GM23248 (cell line): Measurements from ENCODE around the gene SH3RF3. TPM values are rescaled to one million over a fixed set of nuclear protein-coding genes. Genes with fewer than 3 reads are reported as not detected.

Source experiments
- DNase-seq: peaks from one replicate; pipeline ENCODE4 v3.0.0-alpha.2; 2015
- H2AFZ ChIP-seq: fragments of 200-600 bp; sonication (generic); 2 replicates; pipeline ENCODE4 v1.6.1; 2016; ENCODE audit warnings: antibody characterized with exemption
- H3F3A ChIP-seq: fragments of 200-600 bp; sonication (generic); 2 replicates; pipeline ENCODE4 v1.6.1; 2016; ENCODE audit warnings: mild to moderate bottlenecking, antibody characterized with exemption, mixed run types; ENCODE audit not compliant: insufficient read depth
- H3K27ac ChIP-seq: fragments of 200-600 bp; sonication (generic); 2 replicates; pipeline ENCODE4 v1.5.1; 2016; ENCODE audit warnings: mild to moderate bottlenecking
- H3K27me3 ChIP-seq: fragments of 200-600 bp; sonication (generic); replicated peaks from 2 replicates; pipeline ENCODE4 v1.6.1; 2016; ENCODE audit warnings: mild to moderate bottlenecking; ENCODE audit not compliant: insufficient read depth
- H3K36me3 ChIP-seq: fragments of 200-600 bp; sonication (generic); 2 replicates; pipeline ENCODE4 v1.6.1; 2016; ENCODE audit warnings: low read depth, mild to moderate bottlenecking
- H3K4me1 ChIP-seq: fragments of 200-600 bp; sonication (generic); 2 replicates; pipeline ENCODE4 v1.6.1; 2016; ENCODE audit warnings: mild to moderate bottlenecking; ENCODE audit not compliant: insufficient read depth
- H3K4me2 ChIP-seq: fragments of 200-600 bp; sonication (generic); one replicate; pipeline ENCODE4 v1.6.1; 2016; ENCODE audit warnings: mild to moderate bottlenecking; ENCODE audit not compliant: unreplicated experiment
- H3K4me3 ChIP-seq: fragments of 200-600 bp; sonication (generic); 2 replicates; pipeline ENCODE4 v1.5.1; 2016; ENCODE audit warnings: mild to moderate bottlenecking
- H3K79me2 ChIP-seq: fragments of 200-600 bp; sonication (generic); 2 replicates; pipeline ENCODE4 v1.6.1; 2016; ENCODE audit warnings: mild to moderate bottlenecking; ENCODE audit not compliant: insufficient read depth
- H3K9ac ChIP-seq: fragments of 200-600 bp; sonication (generic); 2 replicates; pipeline ENCODE4 v1.6.1; 2016; ENCODE audit warnings: mild to moderate bottlenecking
- H3K9me2 ChIP-seq: fragments of 200-600 bp; sonication (generic); 2 replicates; pipeline ENCODE4 v1.6.1; 2016; ENCODE audit warnings: mixed run types, mild to moderate bottlenecking, moderate library complexity; ENCODE audit not compliant: insufficient read depth
- H3K9me3 ChIP-seq: fragments of 200-600 bp; sonication (generic); one replicate; pipeline ENCODE4 v1.6.1; 2017; ENCODE audit warnings: low read depth
- H4K20me1 ChIP-seq: fragments of 200-600 bp; sonication (generic); 2 replicates; pipeline ENCODE4 v1.6.0; 2016; ENCODE audit not compliant: insufficient read depth
- EZH2 ChIP-seq: fragments of 200-600 bp; sonication (generic); IDR thresholded peaks from 2 replicates; pipeline ENCODE4 v1.6.1; 2018; ENCODE audit warnings: antibody characterized with exemption, mild to moderate bottlenecking; ENCODE audit not compliant: insufficient read depth, poor library complexity, severe bottlenecking
- EZH2phosphoT487 ChIP-seq: fragments of 200-600 bp; sonication (generic); IDR thresholded peaks from 2 replicates; pipeline ENCODE4 v1.6.1; 2018; ENCODE audit warnings: antibody characterized with exemption, moderate library complexity, mild to moderate bottlenecking, low read depth; ENCODE audit not compliant: insufficient read depth
- WGBS, 2 experiments: methylation state at CpG; one replicate each; pipeline ENCODE4 v1.1.6; 2015 to 2017; ENCODE audit warnings: low lambda C conversion rate in 2 of 2, low coverage in 1 of 2; ENCODE audit errors: missing lambda C conversion rate in 2 of 2; 5-methylcytosine and 5-hydroxymethylcytosine counted together
- in situ Hi-C: fragments of 300-500 bp; cut with MboI; formaldehyde crosslinking; loops from 2 replicates; pipeline ENCODE4 v1.15.0; 2020
- polyA plus RNA-seq: library from polyadenylated mRNA; unstranded; fragments of >200 nt; fragmentation: Nextera tagmentation; extraction: Ambion mirVana; gene quantifications from 2 replicates; pipeline ENCODE4 v1.2.1, GENCODE V29; 2016
- total RNA-seq: library from RNA; depleted of rRNA; stranded (reverse); fragments of >200 nt; shearing (Covaris generic); gene quantifications from 2 replicates; pipeline ENCODE4 v1.2.3, GENCODE V29; 2014

The SH3RF3 gene
- total and polyA plus RNA-seq, 2 experiments from 2014 or later, result 1.5 to 5.2 TPM

- no peak overlapping the region for H3K27ac ChIP-seq
- no peaks in the 10 kb centered on the region for H3K36me3 ChIP-seq
- H3K9ac ChIP-seq, result no peak overlapping the region
- H3F3A ChIP-seq, result no peaks in the 10 kb centered on the region
- TF ChIP-seq EZH2phosphoT487 (no peak), EZH2 (no peak)
- no peaks in the 10 kb centered on the region for H3K27me3 ChIP-seq
- in situ Hi-C loops, result no loop called here
- no peak for DNase-seq
- H4K20me1 ChIP-seq, result no peaks in the 10 kb centered on the region
- WGBS, 2 experiments, result 87 to 88% methylated on average over 13 of the region's 13 CpGs
- H3K4me1 ChIP-seq, result no peaks in the 10 kb centered on the region
- no peak overlapping the region for H3K4me2 ChIP-seq
- H3K4me3 ChIP-seq, result no peak overlapping the region
- H3K79me2 ChIP-seq, result no peaks in the 10 kb centered on the region
- H3K9me3 ChIP-seq, result no peaks in the 10 kb centered on the region
- no peaks in the 10 kb centered on the region for H3K9me2 ChIP-seq
- H2AFZ ChIP-seq, result no peak overlapping the region
These were observed 280.5 kb downstream of the SH3RF3 start for GRCh38 chr2:109409321-109410038.

DNA sequence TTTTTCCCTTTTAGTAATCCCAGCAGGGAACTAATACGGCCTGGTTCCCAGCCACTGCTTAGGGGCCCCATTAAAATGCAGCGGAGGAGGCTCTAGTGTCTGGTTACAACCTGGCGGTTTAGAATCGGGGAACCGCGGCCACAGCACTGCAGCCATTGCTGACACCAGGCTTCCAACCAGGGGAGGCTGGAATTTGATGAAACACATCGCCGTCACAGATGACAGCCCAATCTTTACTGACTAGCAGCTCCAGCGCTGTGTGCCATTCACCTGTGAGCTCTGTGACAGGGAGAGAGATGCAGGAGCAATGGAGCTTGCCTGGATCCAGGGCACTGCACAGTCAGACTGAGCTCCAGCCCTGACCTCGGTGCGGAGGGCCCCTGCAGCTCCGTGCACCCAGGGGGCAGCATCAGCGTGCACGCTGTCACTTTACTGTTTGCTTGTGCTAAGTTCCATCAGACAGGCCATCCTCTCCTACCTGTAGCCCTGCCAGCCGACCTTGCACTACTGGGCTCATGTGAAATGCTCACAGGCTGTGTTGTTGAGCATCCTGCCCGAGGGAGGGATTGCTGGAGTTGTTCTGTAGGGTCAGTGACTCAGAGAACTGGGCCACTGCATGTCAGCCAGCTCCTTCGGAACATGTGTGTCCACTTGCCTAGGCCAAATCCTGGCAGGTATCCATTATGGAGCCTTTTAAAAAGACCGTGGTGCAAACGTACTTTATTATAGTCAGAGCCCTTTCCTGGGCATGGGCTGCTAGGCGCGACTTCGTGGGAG, 281.2 kb downstream of the SH3RF3 start:
- Histone ChIP-seq H3K9me3 (no peaks in the 10 kb centered on the region), H3K9me2 (no peaks in the 10 kb centered on the region), H3K36me3 (no peaks in the 10 kb centered on the region), H3F3A (no peaks in the 10 kb centered on the region), H3K79me2 (no peaks in the 10 kb centered on the region), H3K4me1 (no peaks in the 10 kb centered on the region), H3K9ac (no peak overlapping the region), H3K4me2 (no peak overlapping the region), H4K20me1 (no peaks in the 10 kb centered on the region), H3K27me3 (no peaks in the 10 kb centered on the region), H3K4me3 (no peak overlapping the region), H2AFZ (no peak overlapping the region), H3K27ac (no peak overlapping the region)
- peak; percentile 32 for DNase-seq
- in situ Hi-C loops, result no loop called here
- WGBS, 2 experiments, result 77 to 81% methylated on average over 22 of the region's 22 CpGs
- TF ChIP-seq EZH2, result no peak
- TF ChIP-seq EZH2phosphoT487, result no peak

- TF ChIP-seq EZH2phosphoT487, result no peak
- no peak for TF ChIP-seq EZH2
- no peaks in the 10 kb centered on the region for H3F3A ChIP-seq
These were observed 282.8 kb downstream of the SH3RF3 start for GRCh38 chr2:109411640-109412325.

DNA sequence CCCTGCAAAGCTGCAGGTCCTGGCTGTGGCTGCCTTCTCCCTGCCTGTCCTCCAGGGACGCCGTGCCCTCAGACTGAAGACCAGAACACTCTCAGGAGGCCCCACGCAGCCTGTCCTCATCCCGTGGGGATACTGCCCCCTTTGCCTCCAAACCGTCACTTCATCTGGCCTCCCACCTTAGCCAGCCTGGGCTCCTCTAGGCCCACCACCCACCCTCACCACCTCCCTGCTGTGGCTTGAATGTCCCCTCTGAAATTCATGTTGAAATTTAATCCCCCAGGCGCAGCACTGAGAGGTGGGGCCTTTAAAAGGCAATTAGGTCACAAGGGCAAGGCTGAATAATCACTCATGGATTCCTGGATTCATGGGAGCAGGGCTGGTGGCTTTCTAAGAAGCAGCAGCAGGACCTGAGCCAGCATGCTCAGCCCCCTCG, 286.6 kb downstream of the SH3RF3 start:
- H3K79me2 ChIP-seq, result no peaks in the 10 kb centered on the region
- no peak overlapping the region for H3K9ac ChIP-seq
- H3K9me2 ChIP-seq, result no peaks in the 10 kb centered on the region
- H3F3A ChIP-seq, result no peaks in the 10 kb centered on the region; the same call in 1 of the 2 replicates
- H3K4me2 ChIP-seq, result no peak overlapping the region
- H3K27ac ChIP-seq, result no peak overlapping the region
- no peaks in the 10 kb centered on the region for H3K27me3 ChIP-seq
- H4K20me1 ChIP-seq, result no peaks in the 10 kb centered on the region
- no peak overlapping the region for H2AFZ ChIP-seq
- H3K9me3 ChIP-seq, result no peaks in the 10 kb centered on the region
- H3K36me3 ChIP-seq, result no peaks in the 10 kb centered on the region
- no peak for TF ChIP-seq EZH2
- TF ChIP-seq EZH2phosphoT487, result no peak
- H3K4me1 ChIP-seq, result peaks cover 6% of the 10 kb centered on the region; the same call in 1 of the 2 replicates
- in situ Hi-C loops, result no loop called here
- WGBS, 2 experiments, result 90 to 91% methylated on average over 5 to 7 of the region's 7 CpGs
- no peak overlapping the region for H3K4me3 ChIP-seq
- no peak for DNase-seq

More at GRCh38 chr2:109411640-109412325, 282.8 kb downstream of the SH3RF3 start:
- no peak overlapping the region for H3K27ac ChIP-seq
- no peaks in the 10 kb centered on the region for H3K4me1 ChIP-seq
- DNase-seq, result no peak
- no peak overlapping the region for H3K4me2 ChIP-seq
- H3K9ac ChIP-seq, result no peak overlapping the region
- no peaks in the 10 kb centered on the region for H3K79me2 ChIP-seq
- H3K27me3 ChIP-seq, result no peaks in the 10 kb centered on the region
- in situ Hi-C loops, result no loop called here
- no peaks in the 10 kb centered on the region for H3K9me3 ChIP-seq
- H3K36me3 ChIP-seq, result no peaks in the 10 kb centered on the region
- no peak overlapping the region for H3K4me3 ChIP-seq
- no peak overlapping the region for H2AFZ ChIP-seq
- WGBS, 2 experiments, result 97 to 98% methylated on average over 15 to 19 of the region's 19 CpGs
- H4K20me1 ChIP-seq, result no peaks in the 10 kb centered on the region
- H3K9me2 ChIP-seq, result no peaks in the 10 kb centered on the region
